GM03348 (cell line): ENCODE data around the gene SORCS1.

Source experiments
- DNase-seq: peaks from one replicate; pipeline ENCODE4 v3.0.0; 2012; ENCODE audit warnings: low spot score

The SORCS1 gene

DNA sequence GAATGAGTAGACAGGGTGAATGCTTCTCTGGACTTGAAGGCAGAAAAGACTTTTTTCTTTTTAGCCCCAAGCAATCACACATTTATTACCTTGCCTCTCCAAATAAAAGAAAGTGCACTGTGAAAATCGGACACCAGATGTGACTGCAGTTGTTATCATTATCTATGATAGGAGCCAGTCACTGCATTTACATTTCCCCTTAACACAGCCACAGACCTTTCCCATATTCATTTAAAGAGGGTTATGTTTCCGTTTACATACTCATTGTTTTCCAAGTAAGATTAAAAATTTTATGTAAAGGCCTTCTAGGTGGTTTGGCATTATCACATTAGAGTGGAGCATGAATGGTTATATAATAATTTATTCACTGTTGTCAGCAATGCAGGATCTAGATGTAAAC lies 586.8 kb downstream of the SORCS1 start:
- DNase-seq: no peak

DNA sequence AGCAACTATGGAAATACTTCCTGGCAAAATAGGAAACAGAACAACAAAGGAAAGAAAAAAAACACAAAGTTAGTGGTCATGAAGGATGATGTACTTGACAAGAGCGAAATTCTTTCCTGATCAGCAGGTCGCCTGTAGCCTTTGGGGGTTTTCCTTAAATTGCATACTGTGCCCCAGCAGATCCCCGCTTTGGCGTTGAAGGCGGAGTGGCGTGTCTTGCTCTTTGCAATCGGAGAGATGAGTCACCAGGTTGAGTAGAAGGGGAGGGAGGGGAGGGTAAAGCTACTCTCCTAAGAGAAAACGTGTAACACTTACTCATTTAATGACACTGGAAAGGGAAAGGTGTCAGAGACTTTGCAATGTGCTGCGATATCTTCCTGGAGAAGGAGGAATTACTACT lies 587.2 kb downstream of the SORCS1 start:
- DNase-seq: no peak

DNA sequence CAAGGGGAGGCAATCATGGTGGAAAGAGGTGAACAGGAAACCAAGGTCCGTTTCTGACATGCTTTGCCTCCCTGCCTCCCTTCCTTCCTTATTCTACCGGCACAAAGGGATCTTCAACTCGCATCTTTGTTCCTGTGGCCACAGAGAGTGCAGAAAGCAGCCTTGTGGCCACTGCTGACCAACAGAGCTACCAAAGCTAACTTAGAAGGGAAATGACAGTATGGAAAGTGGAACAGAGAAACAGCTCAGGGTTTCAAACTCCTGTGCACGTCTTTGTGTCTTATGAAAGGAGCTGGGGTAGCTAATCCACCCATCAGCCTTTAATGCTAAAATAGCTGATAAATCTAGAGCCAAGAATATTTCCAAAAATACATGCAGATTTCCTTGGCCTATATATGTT lies 588.0 kb downstream of the SORCS1 start:
- no peak for DNase-seq

DNA sequence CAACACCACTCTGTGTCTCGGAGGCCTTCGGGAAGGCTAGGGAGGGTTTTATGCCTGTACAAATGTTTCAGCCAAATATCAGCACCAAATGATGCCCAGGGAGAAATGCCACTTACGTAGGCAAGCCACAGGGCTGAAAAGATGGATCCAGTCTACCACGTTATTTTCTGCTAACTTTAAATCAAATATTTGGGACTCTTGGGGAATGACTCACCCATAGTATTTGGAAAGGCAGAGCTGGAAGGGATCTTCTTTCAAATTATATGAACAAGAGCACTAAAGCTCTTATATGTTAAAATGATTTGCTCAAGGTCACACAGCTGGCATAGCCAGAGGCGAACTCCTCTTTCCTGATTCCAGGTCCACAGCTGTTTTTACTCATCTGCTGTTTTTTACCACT lies 591.4 kb downstream of the SORCS1 start:
- DNase-seq: peak; percentile 28

DNA sequence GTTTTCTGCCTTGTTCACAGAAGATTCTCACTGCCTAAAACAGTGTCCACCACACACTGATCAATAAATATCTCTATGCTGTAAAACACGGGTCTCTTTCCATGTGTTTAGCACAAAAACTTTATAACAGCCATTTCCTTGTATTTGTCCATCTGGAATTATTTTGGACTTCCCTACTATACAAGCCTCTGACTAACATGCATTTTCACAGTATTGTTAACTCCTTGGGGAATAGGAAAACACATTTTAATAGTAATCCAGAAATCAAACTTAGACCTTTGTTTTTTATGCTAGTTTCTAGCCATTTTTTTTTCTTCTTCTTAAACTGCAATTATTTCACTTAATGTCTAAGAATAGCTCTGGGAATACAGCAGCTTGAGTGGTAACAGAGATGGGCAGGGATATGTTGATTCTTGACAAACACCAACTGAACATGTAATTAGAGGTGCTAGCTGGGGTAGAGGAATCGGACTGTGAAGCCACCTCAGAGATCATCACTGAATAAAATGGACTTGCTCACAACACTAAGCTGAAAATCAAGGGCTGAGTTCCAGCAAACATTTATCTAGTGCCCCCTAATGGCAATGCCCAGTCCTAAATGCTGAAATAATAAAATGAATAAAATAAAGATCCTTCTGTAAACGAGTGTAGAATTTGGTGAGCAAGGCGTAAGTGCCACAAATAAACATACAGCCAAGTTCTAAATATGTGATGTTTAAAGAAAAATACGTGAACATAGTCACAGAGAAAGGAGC lies 593.1 kb downstream of the SORCS1 start:
- DNase-seq: peak; percentile 45

DNA sequence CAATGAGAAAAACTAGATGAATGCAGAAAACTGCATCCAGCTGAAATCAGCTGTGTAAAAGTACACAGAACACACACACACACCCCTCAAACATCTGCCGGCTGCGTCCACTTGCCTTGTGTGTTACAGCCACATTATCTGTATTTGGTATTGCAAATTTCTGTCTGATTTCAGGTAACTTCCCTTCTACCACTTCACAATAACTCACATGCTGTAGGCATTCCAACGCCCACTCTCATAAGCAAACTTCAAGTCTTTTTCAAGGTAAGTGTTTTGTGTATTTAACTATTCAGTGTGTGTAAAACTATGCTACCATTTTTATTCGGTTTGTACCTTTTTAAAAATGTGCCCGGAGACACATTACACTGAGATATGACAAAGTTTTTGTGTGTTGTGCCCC lies 594.2 kb downstream of the SORCS1 start:
- no peak for DNase-seq

DNA sequence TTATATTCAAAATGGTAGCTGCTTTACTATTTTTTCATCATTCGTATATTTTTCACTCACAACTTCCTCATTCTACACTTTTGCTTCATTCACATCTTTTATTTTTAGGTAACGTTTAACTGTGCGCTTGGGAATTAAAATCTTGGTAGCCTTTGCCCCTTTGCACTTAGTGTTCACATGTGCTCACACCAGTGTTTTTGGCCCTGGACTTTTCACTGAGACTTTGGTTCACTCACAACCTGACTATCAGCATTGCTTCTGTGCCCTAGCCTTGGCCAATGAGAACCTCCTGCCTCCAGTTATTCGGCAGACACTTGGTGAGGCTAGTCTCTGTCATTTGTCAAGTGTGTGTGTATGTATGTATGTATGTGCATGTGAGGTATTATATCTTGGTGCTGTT lies 596.9 kb downstream of the SORCS1 start:
- DNase-seq: no peak

DNA sequence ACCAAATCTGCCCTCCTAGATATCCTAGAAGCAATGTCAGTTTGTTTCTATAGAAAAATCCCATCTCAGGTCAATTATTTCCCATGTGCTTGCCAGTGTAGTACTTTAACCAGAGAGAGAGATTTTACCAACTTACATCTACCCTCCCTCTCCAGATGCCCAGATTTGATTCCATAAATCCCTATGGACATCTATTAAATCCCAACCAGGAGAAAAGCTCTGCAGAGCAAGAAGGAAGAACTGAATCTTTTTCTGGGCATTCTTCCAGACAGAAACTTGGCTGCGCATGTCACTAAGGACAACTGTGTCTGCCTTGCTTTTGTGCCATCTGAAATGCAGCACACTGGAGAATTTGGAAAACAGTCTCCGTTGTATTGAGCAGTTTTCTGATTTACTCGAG lies 597.6 kb downstream of the SORCS1 start:
- no peak for DNase-seq

DNA sequence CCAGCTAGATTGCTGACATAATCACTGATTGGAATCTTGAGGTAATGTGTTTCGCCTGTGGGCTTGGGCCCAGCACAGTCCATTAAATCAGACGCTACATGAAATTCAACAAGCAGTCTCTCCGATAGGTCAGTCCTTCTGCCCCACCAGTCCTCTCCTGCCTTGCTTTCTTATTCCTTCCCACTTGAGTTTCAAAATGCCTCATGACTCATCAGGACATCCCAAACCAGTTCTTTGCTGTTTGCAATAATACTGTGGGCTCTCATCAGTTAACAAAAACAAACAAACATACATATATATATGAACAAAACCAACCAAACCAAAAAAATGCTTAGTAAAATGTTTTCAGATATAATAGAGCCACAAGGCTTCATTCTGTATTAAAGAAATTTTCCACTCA lies 599.0 kb downstream of the SORCS1 start:
- DNase-seq: no peak

DNA sequence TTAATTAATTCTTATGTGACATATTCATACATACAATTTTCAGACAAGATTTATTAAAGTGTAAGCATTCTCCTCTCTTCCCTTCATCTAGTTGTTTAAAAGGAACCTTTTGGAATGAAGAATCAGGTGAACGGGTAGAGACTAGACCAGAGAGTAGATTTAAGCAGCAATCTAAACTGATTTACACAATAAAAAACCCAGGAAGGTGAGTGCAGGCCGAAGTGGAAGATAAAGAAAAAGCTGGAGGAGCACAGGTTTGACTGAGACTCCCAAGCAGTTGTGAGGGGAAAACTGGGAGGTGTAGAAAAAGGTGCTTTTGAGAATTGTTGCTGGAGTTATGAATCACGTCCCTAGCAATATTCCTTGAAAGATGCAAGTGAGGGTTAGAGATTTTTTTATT lies 601.1 kb downstream of the SORCS1 start:
- no peak for DNase-seq

DNA sequence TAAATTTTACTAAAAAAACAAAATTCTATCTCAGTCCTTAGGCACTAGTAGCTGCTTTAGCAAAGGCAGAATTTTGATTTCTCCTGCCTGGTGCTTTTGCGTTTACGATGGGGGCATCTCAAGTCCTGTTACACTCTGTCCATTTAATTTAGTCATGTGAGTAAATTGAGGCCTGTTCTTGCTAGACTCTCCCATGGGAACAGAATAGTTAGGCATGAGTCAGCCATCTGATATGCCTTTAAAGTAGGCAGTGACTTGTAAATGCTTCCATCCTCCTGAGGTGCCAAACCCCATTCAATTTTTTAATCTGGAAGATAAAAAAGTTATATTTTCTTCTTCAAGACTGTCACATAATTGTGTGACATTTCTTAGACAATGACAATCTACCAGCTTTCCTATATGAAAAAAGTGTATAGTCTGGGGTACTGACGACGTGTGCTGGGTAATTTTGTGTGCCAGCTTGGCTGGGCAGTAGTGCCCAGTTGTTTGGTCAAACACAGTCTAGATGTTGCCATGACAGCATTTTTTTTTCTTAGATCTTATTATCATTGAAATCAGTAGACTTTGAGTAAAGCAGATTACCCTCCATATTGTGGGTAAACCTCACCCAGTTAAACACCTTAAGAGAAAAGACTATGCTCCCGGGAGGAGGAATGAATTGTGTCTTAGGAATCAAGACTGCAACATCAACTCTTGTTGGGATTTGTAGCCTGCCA lies 603.4 kb downstream of the SORCS1 start:
- DNase-seq: peak; percentile 21

DNA sequence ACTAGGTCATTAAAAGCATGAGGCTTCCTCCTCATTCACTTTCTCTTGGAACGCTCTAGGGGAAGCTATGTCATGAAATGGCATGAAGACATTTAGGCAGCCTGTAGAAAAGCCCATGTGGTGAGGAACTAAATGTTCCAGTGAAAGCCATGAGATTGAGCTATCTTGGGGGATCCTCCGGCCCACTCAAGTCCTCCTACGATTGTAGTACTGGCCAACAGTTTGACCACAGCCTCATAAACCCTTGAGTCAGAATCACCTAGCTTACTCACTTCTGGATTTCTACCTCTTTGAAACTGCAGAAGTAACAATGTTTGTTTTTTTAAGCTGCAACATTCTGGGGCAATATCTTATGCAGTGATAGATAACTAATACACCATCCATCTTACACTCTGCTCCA lies 605.1 kb downstream of the SORCS1 start:
- no peak for DNase-seq

DNA sequence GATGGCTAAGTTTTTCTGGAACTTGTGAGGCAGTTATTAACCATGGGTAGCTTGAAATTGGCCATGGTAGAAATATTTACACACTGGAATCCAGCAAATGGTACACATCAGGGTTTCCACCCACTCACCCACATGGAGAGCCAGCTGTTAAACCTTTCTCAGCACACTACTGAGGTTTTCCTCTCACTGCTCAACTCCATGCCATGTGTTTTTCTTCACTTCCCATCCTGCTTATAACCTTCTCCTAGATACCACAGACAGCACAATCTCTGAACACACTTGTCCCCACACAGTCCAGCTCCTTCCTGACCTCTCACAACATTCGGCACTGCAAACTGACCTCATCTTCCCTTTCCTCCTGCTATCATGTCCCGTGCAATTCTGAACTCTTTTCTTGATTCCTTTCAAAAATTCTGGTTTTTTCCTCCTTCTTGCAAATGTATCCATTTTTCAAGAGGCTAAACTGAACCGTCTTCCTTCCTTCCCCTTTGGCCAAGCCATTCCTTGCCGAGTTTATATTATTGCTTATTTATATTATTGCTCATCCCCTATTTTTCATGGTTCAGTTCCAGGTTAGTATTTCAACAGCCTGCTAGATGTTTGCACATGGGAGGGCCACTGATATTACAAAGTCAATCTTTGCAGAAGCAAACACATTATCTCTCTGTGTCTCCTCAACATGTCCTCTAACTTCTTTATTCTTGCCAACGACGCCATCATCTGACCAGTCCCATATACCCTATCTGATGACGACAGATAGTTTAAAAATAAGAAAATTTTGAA lies 606.4 kb downstream of the SORCS1 start:
- DNase-seq: no peak

DNA sequence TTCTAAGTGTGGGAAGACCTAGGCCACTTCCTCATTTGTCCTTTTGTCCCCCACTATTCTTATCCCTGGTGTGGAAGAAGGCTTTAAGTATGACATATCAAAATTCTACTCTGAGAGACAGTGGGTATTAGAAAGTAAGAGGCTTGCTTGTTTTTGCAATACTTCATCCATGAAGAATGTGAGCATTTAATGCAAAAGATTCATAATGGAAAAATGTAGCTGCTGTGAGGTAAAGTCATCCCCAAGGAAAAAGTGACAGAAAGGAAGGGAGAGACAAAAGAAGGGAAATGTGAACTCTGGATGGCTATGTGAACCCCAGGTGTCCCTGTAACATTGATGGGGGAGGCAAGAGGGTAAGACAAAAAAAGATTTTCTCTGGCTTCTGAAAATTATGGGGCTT lies 607.5 kb downstream of the SORCS1 start:
- DNase-seq: no peak

DNA sequence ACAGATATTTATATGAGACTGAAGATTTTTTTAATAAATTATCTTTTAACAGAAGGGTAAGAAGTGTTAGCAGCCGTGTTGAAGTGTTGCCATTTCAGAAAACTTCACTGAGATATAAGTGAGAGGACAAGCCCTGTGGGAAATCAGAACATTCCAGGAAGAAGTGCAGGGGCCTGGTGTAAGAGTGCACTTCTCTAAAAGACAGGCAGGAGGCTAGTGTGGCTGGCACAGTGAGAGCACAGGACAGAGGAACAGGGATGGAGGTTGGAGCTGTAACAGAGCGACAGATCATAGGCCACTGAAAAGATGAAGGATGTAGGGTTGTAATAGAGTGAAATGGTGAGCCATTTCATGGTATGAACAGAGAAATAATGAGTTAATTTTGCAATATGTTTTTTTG lies 608.9 kb downstream of the SORCS1 start:
- DNase-seq: no peak

DNA sequence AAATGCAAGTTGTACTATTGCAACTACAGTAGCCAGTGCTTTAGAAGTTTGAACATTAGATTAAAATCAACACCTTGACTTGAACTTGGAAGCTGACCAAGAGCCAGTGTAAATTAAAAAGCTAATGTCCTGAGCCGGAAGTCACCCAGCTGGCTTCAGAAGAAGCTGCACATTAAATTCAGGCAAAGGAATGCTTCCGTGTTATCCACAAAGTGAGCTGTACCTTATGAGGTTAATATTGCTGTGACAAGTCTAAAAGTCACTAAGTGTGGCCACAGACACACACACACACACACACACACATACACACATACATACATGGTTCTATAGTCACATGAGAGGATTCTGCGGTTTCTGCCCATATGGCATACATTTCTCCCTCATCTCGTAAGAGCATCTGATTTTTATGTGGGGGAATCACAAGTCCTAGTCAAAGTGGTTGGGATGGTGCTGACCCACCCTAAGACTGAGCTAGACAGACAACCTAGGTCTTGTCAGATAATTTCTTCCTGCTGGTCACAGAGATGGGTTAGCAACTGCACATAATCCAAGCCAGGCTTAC lies 612.9 kb downstream of the SORCS1 start:
- DNase-seq: no peak

DNA sequence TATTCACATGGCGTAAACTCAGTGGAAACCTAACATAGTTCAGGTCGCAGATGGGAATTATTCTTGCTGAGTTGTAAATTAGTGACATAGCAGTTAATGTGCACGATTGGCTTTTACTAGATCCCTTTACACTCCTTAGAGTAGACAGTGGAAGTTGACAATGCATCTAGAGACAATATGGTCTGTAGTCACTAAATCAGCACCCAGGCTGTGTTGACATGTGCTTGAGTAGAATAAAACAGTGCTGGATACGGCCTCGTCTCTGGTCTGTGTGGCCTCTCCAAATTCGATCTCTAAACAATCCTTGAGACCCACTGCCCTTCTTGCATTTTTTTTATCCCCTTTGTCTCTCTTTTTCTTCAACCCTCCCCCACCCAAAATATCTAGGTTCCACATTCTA lies 615.7 kb downstream of the SORCS1 start:
- DNase-seq: no peak

DNA sequence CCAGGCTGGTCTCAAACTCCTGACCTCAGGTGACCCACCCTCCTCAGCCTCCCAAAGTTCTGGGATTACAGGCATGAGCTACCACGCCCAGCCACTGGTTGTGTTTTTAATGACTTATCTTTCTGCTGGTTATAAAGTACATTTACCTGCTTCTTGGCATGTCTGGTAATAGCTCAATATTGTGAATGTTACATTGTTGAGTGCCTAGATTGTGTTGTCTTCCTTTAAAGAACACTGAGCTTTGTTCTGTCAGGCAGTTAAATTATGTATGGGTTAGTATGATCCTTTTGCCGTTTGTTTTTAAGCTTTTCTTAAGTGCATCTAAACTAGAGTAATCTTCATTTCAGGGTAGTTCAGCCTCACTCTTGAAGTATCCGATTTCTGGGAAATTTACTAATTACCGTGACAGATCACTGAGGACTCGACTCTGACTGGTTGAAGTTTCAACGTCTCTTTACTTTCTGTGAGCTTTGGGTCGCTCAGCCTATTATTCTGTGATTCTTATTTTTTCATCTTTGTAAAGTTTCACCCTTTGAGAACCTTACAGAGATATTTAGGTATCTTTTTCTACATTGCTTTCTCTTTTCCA lies 617.4 kb downstream of the SORCS1 start:
- DNase-seq: no peak

DNA sequence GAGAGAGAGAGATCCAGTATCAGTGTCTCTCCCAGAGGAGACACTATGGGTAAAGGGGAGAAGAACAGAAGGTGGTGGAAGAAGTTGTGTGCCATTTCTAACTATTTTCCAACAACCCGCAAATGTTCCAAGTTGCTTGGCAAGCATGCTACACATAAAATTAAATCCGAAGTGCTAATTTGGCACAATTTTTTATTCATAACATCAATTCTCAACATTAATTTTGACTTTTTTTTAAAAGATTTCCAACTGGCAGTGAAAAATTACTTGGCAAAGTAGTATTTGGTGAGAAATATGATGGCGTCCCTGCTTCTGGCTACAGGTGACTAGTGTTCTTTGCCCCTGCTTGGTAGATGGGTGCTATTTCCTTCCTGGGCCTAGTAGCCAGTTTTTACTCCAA lies 622.0 kb downstream of the SORCS1 start:
- DNase-seq: no peak

DNA sequence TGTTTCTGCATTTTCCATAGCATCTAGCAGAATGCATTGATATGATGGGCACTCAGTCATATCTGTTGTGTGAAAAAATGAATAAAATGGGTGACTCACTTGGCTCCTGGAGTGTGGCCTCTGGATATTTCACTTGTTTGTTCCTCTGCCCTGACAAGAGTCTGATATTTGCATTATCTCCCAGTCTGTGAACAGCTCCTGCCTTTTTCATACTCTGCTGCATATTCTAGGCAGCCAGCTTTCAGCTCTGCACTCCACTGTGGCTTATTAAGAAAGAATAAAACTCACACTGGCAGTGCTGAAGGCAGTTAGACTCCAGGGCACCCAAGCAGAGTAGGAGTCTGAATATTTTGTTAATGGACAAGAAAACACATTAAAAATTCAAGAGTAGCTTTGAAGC lies 623.9 kb downstream of the SORCS1 start:
- peak; percentile 5 for DNase-seq

DNA sequence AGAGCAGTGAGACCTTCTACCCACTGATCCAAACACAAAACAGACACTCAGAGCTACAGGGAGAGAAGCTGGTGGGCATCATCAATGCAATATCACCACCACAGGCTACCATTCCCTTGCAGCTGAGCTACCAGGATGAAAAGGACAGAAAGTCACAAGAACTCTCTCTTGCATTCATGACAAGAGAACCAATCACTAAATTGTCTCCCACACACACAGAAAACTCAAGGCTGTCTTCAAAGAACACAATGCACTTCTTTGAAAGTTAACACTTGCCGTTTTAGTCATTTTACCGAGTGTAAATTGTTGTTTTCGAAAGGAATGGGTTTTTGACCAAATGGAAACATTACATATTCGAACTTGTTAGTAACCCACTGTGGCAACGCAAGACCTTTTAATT lies 626.6 kb downstream of the SORCS1 start:
- no peak for DNase-seq

DNA sequence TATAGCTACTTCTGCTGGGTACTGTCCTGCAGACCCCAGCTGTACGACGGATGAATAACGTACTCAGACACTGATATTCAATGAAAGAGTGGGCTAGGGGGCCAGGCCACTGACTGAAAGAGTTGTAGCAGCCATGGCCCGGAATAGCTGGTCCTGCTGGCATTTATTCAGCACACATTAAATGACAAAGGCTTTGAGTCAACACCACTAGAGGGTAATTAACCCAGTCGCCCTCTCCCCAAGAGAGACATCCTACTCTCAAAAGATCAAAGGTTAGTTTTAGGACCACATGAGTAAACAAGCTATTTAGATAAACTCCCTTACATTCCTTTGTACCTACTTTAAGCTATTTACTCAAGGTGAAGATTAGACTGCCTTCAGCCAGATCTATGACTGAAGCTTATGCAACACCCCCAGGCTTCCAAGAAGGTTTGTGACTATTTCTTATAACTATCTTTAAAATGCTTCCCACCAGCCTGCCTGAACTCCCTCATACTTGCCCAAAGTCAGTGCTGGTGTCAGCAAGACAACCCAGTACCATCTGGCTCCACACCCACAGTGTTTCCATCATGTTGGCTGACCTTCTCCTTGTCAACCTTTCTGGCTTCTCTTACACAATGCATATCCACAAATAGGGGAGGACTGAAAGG lies 629.1 kb downstream of the SORCS1 start:
- no peak for DNase-seq
